Activated CD4-positive, alpha-beta T cell treated with anti-CD3 and anti-CD28 coated beads, Interleukin-2, amount 50 U/mL, for 48 hours (primary cell): ENCODE measurements around the gene CRYAA.
"Not testable (repeated sequence)": the region's sequence is repeated elsewhere in the genome, so short reads cannot be mapped to it uniquely, and the experiment has no call there.

Experiments used
- DNase-seq, 2 experiments: peaks; one replicate each; pipeline ENCODE4 v3.0.0-alpha.2; 2020

The CRYAA gene

DNA sequence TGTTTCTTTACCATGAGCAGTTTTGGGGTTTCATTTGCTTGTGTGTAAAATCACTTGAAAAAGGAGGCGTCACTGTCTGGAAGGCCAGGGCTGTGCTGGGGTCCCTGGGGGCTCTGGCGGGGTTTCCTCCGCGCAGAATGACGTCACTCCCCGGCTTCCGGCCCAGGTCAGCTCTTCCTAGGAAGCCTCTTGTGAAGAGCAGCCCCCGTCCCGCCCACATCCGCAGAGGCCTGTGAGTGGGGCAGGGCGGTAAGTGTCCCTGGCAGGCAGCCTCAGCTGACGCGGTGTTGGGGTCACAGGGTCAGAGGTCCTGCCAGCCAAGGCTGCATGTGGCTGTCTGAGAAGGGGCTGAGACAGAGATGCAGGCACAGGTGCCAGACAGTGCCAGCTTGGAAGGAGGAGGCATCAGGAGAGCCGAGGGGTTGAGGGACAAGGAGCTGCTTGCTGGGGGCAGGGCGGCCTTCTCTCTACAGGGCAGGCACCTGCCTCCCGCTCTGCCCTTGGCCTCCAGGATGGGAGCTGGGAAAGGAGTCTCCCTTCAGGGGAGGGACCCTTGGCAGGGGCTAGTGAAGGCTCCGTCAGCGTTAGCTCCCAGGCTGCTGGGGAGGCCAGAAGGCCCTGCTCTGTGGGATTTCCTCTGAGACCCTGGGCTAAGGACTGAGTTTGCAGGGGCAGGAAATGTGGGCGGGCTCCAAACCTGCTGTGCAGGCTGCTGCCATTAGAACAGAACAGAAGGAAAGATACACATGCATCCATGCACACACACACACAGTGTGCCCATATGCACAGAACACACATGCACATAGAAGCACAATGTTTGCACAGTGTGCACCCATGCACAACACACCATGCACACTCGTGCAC, 8.5 kb downstream of the CRYAA start:
- not testable (repeated sequence) for DNase-seq

DNA sequence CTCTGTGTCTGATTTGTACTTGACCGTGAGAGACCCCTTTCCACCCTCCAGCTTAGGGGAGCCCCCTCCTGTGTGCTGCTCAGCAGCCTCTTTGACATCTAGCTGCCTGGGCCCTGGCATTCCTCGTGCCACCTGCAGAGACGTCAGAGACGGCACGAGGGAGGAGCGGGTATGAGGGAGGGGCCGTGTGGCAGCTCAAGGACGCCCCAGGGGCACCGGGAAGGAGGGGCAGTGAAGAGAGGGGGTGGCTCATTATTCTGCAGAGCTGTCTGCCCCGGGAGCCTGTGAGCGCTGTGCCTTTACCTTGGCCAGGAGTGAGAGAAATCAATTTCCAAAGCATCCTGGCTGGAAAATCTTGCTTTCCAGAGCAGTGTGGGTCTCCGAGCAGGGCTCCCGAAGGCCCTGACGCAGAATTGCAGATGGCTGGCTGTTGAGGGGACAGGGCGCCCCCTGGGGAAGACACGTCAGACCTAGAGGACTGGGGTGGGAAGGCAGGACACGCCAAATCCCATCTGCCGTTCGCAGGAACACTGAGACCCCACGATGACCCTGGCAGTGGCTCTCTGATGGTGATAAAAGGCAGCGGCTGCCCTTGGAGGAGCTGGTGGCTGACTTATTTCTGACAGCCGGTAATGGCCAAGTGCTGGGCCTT, 9.5 kb downstream of the CRYAA start:
- DNase-seq = not testable (repeated sequence)

DNA sequence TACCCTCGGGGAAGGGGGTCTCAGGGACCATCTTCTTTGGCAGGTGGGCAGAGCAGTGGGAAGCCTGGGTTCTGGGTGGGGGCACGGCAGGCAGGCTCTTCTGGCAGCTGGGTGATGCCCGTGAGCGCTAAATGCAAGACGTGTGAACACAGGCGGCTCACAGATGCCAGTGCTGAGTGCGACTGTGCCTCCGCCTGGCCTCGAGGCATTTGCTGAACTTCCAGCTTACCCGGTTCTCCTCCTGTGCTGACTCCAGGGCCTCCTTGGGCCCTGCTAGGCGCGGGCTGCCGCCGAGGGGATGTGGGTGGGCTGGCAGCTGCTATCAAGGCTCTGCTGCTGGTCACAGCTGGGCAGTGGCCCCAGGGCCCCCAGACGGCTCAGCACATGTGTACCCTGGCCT, 12.2 kb downstream of the CRYAA start:
- DNase-seq = not testable (repeated sequence)

DNA sequence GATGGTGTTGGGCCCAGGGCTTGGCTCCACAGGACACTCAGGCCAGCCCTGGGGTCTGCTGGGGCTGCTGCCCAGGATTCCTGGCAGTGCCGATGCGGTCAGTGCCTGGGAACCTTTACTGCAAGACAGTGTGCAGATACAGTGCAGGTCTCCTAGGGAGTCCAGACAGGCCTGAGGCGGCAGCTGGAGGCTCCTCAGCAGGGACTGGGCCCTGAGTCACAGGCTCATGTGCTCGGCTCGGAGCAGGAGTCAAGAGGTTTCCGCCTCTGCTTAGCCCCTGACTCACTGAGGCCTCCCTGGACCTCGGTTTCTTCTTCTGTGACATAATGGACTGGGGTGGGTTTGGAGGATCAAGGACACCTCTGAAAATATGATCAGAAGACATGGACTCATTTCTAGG, 18.5 kb downstream of the CRYAA start:
- not testable (repeated sequence) for DNase-seq

DNA sequence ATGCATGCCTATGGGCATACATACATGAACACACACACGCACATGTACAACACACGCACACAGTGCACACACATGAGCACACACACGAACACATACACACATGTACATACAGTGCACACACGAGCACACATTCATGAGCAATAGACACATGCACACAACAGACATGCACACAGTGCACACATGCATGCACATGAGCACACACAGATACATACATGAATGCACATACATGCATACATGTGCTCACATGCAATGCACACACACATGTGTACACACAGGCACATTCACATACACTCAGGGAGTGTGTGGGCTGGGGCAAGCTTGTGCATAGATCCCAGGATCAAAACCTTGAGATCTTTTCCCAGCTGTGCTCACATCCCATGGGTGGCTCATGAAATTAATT, 18.9 kb downstream of the CRYAA start:
- no peak for DNase-seq

DNA sequence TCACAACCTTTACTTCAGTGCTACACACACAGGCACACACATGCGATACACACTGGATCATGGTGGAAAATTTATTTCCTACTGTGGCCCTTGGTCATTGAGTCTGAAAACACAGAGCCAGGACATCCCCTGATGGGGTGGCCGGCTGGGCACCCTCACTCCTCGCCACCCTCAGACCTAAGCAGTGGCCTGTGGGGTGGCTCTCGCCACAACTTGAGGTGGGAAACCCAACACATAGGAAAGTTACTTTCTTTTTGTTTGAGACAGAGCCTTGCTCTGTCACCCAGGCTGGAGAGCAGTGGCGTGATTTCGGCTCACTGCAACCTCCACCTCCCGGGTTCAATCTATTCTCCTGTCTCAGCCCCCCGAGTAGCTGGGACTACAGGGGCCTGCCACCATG, 19.4 kb downstream of the CRYAA start:
- DNase-seq = no peak

DNA sequence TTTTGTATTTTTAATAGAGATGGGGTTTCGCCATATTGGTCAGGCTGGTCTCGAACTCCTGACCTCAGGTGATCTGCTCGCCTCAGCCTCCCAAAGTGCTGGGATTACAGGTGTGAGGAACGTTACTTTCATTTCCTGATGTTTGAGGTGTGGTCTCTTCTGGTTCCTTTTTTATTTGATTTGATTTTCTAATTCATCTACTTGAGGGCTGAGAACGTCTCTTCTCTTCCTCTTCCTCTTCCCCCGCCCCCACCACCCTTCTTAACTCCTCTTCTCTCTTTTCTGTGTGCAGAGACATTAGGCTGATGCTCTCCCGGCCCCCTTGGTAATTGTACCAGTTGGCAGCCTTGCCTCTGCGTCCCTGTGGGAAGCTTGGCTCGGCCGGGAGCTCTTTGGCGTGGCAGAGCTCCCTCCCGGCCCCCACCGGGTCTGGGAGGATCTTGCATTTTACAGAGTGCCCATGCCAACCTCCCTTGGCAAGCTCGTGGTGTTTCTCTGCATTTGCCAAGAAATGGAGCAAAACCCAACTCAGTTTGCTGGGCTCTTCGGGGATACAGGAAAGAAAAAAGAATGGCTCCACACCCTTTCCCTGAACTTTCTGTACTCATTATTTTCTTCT, 19.9 kb downstream of the CRYAA start:
- DNase-seq = no peak

DNA sequence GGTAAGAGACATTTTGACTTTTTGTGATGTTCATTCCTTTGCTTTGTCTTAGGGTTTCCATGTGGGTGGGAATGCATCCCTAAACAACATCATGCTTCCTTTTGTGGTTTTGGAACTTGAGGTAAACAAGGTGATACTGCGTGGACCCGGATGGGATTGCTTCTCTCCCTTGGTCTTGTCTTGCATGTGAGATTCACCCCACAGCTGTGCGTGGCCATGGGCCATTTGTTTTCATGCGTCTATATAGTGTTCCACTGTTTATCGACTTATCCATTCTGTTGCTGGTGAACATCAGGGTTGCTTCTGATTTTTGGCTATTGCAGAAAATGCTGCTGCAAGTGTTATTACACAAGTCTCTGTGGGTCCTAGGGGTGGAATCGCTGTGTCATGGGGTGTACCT, 21.1 kb downstream of the CRYAA start:
- no peak for DNase-seq

DNA sequence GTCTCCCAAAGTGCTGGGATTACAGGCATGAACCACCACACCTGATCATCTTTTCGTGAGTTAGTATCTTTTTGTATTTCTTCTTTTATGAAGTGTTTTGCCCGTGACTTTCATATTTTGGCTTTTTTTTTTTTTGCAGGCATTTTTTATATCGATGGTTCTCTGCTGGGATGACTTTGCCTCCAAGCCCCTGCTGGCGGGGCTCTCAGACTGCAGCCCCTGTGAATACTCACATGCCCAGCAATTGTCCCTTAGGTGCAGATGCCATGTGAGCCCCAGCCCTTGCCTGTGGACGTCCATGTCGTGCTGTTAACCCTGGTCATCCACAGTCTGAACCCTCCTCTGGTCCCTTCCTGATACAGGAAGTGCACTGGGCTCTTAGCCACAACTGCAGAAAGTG, 21.7 kb downstream of the CRYAA start:
- no peak for DNase-seq

DNA sequence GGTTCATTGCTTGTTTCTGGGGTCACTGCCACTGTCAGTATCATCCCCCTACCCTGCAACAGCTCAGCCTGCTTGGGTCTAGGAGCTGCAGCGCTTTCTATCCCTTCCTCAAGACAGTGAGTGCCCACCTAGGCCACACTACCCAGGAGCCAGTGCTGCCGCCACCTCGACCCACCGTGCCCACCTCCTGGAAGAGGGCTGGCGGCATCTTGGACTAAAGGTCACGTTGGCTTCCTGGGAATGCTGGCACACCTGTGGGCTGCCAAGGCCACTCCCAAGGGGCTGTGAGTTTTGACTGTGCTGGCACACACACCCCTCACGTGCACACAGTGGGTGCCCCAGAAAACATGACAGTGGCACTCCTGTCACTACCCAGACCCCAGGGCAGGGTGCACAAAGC, 22.1 kb downstream of the CRYAA start:
- DNase-seq = no peak

DNA sequence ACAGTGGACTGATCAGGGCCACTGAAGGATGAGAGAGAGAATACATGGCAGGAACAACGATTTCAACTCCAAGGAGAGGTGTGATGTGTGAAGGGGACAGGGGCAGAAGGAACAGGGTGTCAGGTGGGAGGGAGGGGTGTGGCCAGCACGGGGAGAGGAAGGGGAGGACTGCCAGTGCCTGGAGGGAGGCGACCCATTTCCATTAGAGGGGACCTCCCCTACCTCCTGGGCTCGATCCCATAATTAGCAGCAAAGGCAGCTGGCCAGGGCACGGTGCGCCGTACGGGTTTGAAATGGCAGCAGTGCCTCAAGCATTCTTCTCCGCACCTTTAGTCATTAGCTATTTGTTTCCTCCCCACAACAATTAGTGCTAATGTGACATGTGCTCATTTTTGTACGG, 22.7 kb downstream of the CRYAA start:
- no peak for DNase-seq

DNA sequence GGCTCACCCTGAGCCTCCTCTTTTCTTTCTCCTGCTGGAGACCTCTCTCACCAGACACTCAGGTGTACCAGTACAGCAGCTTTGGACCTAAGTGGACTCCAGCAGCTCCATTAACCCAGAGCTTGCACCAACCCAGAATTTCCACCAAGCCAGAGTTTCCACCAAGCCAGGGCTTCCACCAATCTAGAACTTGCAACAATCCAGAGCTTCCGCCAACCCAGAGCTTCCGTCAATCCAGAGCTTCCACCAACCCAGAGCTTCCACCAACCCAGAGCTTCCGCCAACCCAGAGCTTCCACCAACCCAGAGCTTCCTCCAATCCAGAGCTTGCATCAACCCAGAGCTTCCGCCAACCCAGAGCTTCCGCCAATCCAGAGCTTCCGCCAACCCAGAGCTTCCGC, 23.2 kb downstream of the CRYAA start:
- no peak for DNase-seq

DNA sequence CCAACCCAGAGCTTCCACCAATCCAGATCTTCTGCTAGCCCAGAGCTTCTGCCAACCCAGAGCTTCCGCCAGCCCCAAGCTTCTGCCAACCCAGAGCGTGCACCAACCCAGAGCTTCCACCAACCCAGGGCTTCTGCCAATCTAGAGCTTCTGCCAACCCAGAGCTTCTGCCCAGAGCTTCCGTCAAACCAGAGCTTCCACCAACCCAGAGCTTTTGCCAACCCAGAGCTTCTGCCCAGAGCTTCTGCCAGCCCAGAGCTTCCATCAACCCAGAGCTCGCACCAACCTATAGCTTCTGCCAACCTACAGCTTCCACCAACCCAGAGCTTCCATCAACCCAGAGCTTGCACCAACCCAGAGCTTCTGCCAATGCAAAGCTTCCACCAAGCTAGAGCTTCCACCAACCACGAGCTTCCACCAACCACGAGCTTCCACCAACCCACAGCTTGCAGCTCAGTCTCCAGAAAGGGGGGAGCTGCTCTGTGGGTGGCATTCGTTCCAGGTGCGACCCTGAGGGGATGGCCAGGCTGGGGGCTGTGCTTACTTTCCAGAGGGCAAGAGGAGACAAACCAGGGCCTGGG, 23.8 kb downstream of the CRYAA start:
- DNase-seq = no peak

DNA sequence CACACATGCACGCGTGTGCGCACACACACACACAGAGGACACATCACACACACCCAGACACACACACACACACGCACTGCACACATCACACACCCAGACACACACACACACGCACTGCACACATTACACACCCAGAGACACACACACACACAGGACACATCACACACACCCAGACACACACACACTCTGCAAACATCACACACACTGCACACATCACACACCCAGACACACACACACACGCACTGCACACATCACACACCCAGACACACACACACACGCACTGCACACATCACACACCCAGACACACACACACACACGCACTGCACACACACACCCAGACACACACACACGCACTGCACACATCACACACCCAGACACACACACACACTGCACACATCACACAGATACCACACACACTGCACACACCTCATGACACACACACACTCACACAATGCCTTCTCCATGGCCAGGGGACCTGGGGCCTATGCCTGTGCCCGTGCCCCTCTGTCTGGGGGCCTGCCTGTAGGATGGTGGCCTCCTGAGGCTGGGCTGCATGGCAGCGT, 24.4 kb downstream of the CRYAA start:
- no peak for DNase-seq

DNA sequence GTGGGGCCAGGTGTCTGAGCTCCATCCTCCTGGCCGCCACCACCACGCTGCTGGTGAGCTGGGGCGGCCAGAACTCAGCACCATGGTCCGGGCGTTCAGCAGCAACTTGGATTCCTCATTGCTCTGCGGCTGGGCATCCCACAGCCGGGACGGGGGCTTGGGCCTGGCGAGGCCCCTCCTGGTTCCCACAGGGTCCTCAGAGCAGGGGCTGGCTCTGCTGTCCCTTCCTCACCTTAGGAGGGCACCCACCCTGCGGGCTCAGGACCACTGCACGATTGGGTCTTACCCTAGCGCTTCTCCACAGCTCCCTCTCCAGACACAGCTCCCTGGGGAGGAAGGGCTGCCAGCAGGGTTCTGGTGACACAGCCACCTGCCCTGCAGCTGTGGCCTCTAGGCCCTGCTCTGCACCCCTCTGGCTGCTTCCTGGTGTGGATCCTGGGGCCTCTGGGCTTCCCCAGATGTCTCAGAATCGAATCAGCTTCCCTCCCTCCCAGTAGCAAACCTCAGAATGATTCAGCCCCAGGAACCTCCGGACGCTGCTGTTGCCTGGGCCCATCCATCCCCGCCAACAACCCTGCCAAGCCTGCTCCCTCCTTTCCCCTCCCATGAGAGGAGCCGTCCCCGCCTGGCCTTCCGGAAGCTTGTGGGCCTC, 25.0 kb downstream of the CRYAA start:
- peak in 1 of 2 experiments; percentile 7 for DNase-seq

DNA sequence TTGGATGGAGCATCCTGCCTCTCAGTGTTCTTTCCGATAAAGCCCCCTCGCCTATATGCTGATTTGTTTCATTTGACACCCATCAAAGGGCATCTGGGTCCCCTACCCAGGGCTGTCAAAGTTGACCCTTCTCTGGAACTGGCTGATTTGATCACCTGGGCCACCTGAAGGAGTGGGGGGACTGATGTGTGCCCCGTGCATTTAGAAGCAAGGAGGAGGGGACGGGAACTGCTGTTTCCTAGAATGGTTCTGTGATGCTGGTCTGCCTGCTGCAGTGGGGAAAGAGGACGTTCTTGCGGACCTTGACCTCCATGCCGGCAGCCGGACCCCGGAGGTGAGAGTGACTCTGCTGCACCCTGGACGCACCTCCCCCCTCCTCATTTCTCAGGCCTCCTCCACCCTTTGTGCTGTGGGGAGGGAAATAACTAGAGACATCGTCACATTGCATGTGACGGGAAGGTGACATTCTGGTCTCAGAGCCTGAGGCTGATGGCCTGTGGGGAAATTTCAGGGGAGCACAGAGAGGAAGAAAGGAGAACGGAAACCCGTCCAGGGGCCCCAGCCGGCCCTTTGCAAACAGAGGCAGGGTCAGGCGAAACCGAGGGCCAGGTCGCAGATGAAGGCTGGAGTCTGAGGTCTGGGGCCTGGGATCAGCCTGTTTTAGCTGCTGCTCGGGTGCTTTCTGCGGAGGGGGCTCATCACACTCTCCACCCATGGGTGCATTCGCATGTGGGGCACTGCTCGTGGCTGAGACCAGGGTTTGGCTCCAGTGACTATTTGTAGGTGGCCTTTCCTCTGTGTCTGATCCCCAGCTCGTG, 25.7 kb downstream of the CRYAA start:
- DNase-seq = no peak

DNA sequence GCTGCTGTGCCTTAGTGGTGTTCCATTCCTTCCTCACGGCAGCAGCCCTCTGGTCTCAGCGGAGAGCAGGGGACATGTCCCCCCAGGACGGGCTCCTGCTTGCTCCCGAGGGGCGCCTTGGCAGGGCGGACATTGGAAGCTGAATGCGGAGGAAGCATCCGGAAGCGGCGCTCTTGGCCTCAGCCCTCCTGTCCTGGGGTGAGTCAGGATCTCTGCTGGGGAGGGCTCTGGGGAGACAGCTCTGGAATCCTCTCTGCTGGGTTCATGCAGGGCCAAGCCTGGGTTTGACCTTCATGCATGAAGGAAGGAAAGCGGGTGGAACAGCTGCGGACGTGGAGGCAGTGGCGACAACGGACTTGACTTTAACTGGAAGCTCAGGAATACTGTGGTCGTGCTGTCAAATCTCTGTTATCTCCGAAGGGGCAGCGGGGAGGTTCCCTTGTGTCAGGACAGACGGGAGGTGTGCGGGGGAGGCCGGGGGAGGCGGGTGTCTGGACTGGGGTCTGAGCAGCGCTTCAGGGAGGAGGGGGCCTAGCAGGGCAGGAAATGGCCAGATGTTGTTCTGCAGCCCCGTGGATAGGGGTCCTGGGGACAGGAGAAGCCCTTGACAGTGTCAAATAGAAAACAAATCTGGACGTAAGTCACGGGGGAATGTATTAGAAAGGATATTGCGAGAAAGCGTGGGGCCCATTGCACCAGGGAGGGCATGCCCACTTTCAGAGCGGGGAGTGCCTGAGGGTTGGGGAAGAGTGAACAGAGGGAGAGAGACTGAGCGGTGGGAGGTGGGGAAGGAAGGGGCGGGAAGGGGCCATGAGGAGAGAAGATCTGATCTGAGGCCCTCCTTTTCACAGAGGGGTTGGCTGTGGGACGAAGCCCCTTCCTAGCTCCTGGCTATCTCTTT, 26.6 kb downstream of the CRYAA start:
- DNase-seq = no peak

DNA sequence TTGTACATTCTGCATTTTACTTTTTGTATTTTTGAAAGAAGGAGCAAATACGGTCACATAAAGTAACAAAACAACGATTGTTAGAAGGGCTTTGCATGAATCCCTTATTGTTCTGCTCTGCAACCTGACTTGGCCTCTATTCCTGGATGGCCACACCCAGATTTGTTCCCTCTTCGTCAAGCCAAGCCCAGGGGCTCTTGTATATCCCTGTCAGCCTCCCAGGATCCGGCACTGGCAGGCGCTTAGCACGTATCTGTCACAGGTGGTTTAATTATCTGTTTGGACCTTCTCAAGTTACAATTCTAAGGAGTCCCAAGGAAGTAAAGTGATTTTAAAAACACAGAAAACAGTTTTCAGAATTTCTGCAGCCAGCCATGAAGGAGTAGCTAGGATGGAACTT, 28.0 kb downstream of the CRYAA start:
- DNase-seq = no peak

DNA sequence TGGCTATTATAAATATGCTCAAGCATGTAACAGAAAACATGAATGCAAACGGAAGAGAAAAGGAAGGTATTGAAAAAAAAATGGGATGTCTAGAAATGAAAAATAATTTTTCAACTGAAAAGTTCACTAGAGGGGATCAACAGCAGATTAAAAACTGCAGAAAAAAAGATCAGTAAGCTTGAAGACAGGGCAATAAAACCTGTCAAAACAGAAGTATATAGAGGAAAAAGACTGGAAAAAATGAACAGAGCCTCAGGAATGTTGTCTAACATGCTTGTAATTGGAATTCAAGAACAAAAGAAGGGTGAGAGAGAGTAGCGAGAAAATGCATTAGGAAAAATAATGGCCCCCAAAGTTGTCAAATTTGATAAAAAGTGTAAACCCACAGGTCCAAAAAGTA, 29.6 kb downstream of the CRYAA start:
- no peak for DNase-seq

DNA sequence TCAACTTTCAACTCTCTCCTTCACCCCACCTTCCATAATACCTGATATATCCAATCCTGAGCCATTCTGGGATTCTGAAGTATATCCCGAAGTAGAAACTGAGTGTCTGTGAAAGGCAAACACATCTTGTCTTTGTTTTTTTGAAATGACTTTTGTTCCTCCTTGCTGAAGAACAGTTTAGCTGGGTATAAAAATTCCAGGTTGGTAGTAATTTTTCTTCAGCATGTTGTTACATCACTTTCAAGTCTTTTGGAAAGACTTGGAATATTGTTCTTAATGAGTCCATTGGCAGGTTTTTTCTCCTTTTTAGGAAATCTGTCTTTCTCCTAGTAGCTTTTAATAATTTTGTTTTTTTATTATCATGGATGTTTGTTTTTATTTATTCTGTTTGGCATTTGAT, 32.7 kb downstream of the CRYAA start:
- no peak for DNase-seq

DNA sequence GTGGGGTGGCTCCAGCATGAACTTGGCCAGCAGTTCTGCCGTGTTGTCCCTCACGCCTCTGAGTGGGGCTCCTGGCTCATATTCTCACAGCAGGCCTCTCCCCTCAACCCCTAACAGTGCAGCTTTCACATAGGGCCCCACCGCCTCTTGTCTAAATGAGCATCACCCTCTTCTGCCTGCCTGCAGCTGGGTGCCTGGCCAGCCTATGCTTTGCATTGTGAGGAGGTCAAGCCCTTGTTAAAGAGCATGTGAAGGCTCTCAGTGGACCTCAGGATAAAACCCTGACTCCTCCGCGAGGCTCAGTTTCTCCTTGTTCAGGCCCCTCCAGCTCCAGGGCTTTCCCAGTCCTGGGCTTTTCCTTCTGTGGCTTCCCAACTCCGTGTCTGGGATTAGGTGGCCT, 34.8 kb downstream of the CRYAA start:
- no peak for DNase-seq
